OCI-LY7 (cell line): Measurements from ENCODE around the gene OR10A3. TPM values are rescaled to one million over a fixed set of nuclear protein-coding genes. Genes with fewer than 3 reads are reported as not detected.

ENCODE experiments used
- BruUV-seq: library from RNA; stranded (reverse); fragments of 400-500 nt; replicated peaks from 2 replicates; lab custom pipeline; 2021; lab: Mats Ljungman, UMichigan
- CTCF ChIA-PET: fragments of 300-600 bp; sonication (Branson Sonifier 250); formaldehyde crosslinking; loops from one replicate; lab custom pipeline; 2022; ENCODE audit warnings: antibody characterized with exemption; ENCODE audit not compliant: unreplicated experiment; lab: Charles Lee
- POLR2A ChIA-PET: fragments of 300-600 bp; sonication (Branson Sonifier 250); formaldehyde crosslinking; loops from one replicate; lab custom pipeline; 2022; ENCODE audit warnings: antibody characterized with exemption; lab: Charles Lee
- DNase-seq: peaks from one replicate; pipeline ENCODE4 v3.0.0-alpha.2; 2015; ENCODE audit warnings: low spot score
- H2AFZ ChIP-seq: fragments of 200-600 bp; sonication (generic), shearing (Covaris generic); 2 replicates; pipeline ENCODE4 v1.6.1; 2014; ENCODE audit warnings: mild to moderate bottlenecking, antibody characterized with exemption, low read length, moderate library complexity
- H3K27ac ChIP-seq: fragments of 200-600 bp; sonication (generic); 2 replicates; pipeline ENCODE4 v1.5.1; 2014; ENCODE audit warnings: mixed run types, low read depth, mild to moderate bottlenecking, moderate library complexity, low read length, inconsistent platforms; ENCODE audit not compliant: poor library complexity, severe bottlenecking
- H3K36me3 ChIP-seq: fragments of 200-600 bp; sonication (generic); 2 replicates; pipeline ENCODE4 v1.6.1; 2014; ENCODE audit warnings: mild to moderate bottlenecking, antibody characterized with exemption, low read length, moderate library complexity, mixed read lengths; ENCODE audit not compliant: insufficient read depth
- H3K4me1 ChIP-seq: fragments of 200-600 bp; sonication (generic); 2 replicates; pipeline ENCODE4 v1.5.1; 2014; ENCODE audit warnings: mild to moderate bottlenecking, low read length; ENCODE audit not compliant: insufficient read depth, poor library complexity, severe bottlenecking
- H3K4me2 ChIP-seq: fragments of 200-600 bp; sonication (generic); 2 replicates; pipeline ENCODE4 v1.6.1; 2014; ENCODE audit warnings: mild to moderate bottlenecking, low read length
- H3K4me3 ChIP-seq: fragments of 200-600 bp; sonication (generic); 2 replicates; pipeline ENCODE4 v1.5.1; 2014; ENCODE audit warnings: mild to moderate bottlenecking, low read depth, low read length; ENCODE audit not compliant: poor library complexity, severe bottlenecking
- H3K79me2 ChIP-seq: fragments of 200-600 bp; sonication (generic); 2 replicates; pipeline ENCODE4 v1.6.1; 2016; ENCODE audit warnings: low read depth, mild to moderate bottlenecking, low read length, moderate library complexity, mixed read lengths; ENCODE audit not compliant: insufficient read depth
- H3K9me2 ChIP-seq: fragments of 200-600 bp; sonication (generic); 2 replicates; pipeline ENCODE4 v1.6.1; 2016; ENCODE audit warnings: mild to moderate bottlenecking, low read length, mixed read lengths; ENCODE audit not compliant: insufficient read depth
- H3K9me3 ChIP-seq: fragments of 200-600 bp; sonication (generic); 2 replicates; pipeline ENCODE4 v1.6.1; 2014; ENCODE audit warnings: mild to moderate bottlenecking, mixed run types, low read length, mixed read lengths
- H4K20me1 ChIP-seq: fragments of 200-600 bp; sonication (generic); 2 replicates; pipeline ENCODE4 v1.6.1; 2014; ENCODE audit warnings: mild to moderate bottlenecking, antibody characterized with exemption, low read length, moderate library complexity, mixed read lengths; ENCODE audit not compliant: insufficient read depth
- EZH2phosphoT487 ChIP-seq: fragments of 200-600 bp; sonication (generic); IDR thresholded peaks from 2 replicates; pipeline ENCODE4 v1.6.1; 2018; ENCODE audit warnings: low read depth, borderline replicate concordance, mild to moderate bottlenecking, mixed run types, antibody characterized with exemption, low read length, moderate library complexity, mixed read lengths
- intact Hi-C: fragments of 100-400 bp; cut with micrococcal nuclease; formaldehyde crosslinking; loops from one replicate; pipeline ENCODE4 v1.10.0; 2022; ENCODE audit not compliant: unreplicated experiment
- total RNA-seq, 2 experiments: library from RNA; depleted of rRNA in 1 of 2; stranded (reverse); fragments of >200 nt in 1 of 2; shearing (Covaris generic) in 1 of 2; gene quantifications; 2 replicates each; pipeline ENCODE4 v1.2.3, GENCODE V29; 2014 to 2022
- TF ChIP-seq, protein P1 (sequence below): fragments of 200-600 bp; sonication (generic); conservative IDR thresholded peaks from 2 replicates; pipeline ENCODE4 v1.5.1; 2014; ENCODE audit warnings: mild to moderate bottlenecking, antibody characterized with exemption, low read length, moderate library complexity, mixed read lengths

The OR10A3 gene
- total RNA-seq, 2 experiments from 2014 or later = not detected

DNA sequence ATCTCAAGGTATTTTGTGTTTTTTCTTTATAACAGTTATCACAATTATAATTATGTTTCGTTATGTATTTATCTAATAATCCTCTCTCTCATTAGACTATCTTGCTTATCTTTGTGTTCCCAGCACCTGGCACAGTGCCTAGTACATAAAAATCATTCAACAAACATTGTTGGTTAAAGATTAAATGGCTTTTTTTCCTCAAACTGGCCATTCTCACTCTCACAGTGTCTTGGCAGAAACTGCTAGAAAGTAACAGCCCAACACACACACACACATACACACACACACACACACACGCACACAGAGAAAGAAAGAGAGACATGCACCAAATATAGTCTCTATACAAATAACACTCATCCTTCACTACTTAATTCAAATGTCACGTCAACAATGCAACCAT, 47.3 kb downstream of the OR10A3 start:
- Histone ChIP-seq H3K9me2 (no peaks in the 10 kb centered on the region), H3K9me3 (no peaks in the 10 kb centered on the region), H2AFZ (no peak overlapping the region; the same call in 1 of the 2 replicates), H3K4me1 (peaks cover 40% of the 10 kb centered on the region), H4K20me1 (no peaks in the 10 kb centered on the region), H3K27ac (no peak overlapping the region), H3K36me3 (no peaks in the 10 kb centered on the region), H3K4me2 (no peak overlapping the region), H3K79me2 (no peaks in the 10 kb centered on the region), H3K4me3 (no peak overlapping the region)
- no TSS peak for BruUV-seq
- TF ChIP-seq, protein P1, sequence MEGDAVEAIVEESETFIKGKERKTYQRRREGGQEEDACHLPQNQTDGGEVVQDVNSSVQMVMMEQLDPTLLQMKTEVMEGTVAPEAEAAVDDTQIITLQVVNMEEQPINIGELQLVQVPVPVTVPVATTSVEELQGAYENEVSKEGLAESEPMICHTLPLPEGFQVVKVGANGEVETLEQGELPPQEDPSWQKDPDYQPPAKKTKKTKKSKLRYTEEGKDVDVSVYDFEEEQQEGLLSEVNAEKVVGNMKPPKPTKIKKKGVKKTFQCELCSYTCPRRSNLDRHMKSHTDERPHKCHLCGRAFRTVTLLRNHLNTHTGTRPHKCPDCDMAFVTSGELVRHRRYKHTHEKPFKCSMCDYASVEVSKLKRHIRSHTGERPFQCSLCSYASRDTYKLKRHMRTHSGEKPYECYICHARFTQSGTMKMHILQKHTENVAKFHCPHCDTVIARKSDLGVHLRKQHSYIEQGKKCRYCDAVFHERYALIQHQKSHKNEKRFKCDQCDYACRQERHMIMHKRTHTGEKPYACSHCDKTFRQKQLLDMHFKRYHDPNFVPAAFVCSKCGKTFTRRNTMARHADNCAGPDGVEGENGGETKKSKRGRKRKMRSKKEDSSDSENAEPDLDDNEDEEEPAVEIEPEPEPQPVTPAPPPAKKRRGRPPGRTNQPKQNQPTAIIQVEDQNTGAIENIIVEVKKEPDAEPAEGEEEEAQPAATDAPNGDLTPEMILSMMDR = no peak
- TF ChIP-seq EZH2phosphoT487 = no peak
- intact Hi-C loops = no loop called here
- DNase-seq = no peak
- CTCF ChIA-PET = interaction anchor here (4.9 kb wide), 1 partner anchor 92 kb away, joined by 42 read pairs; the partner anchor contains the start of gene EIF3F
- POLR2A ChIA-PET = interaction anchor here (0.7 to 3.5 kb wide), 2 partner anchors 92 to 396 kb away, joined by 3 to 26 read pairs; partner anchors contain the start of gene EIF3F

GRCh38 chr11:7893796-7894195, 47.7 kb downstream of the OR10A3 start:
- Histone ChIP-seq H4K20me1 (no peaks in the 10 kb centered on the region), H3K79me2 (no peaks in the 10 kb centered on the region), H3K4me2 (no peak overlapping the region), H3K9me3 (no peaks in the 10 kb centered on the region), H2AFZ (peak overlapping the region; percentile 94; the same call in 1 of the 2 replicates), H3K9me2 (no peaks in the 10 kb centered on the region), H3K27ac (no peak overlapping the region), H3K4me3 (no peak overlapping the region), H3K4me1 (peaks cover 43% of the 10 kb centered on the region), H3K36me3 (no peaks in the 10 kb centered on the region)
- no TSS peak for BruUV-seq
- intact Hi-C loops = loop anchor here (2.0 kb wide), 2 partner anchors 197 to 205 kb away; no protein-coding TSS in a partner anchor
- TF ChIP-seq EZH2phosphoT487 = no peak
- TF ChIP-seq, protein P1 = no peak
- POLR2A ChIA-PET = interaction anchor here (0.7 to 3.5 kb wide), 2 partner anchors 93 to 395 kb away, joined by 3 to 26 read pairs; partner anchors contain the start of gene EIF3F
- CTCF ChIA-PET = interaction anchor here (4.9 kb wide), 1 partner anchor 93 kb away, joined by 42 read pairs; the partner anchor contains the start of gene EIF3F
- DNase-seq = no peak

DNA sequence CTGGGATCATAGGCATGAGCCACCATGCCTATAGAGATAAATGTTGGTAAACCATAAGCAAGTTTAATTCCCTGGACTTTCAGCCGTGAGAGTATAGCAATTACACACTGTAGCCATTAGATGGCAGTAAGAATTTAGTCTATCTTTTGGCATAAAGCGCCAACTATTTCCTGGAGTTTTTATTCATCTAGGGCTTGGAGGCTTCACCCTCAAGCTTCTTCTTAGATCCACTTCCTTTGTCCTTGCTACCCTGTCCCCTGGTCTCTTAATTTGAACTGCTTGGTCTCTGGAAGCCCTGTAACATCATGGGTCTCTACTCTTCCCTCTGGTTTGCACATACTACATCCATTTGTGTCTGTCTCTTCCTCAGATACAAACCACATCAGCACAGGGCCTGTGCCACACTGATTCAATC, 48.7 kb downstream of the OR10A3 start:
- Histone ChIP-seq H4K20me1 (no peaks in the 10 kb centered on the region), H3K36me3 (no peaks in the 10 kb centered on the region), H3K4me3 (peak overlapping the region; percentile 32), H3K4me2 (peak overlapping the region; percentile 58), H3K27ac (peak overlapping the region; percentile 74), H2AFZ (peak overlapping the region; percentile 94), H3K9me3 (no peaks in the 10 kb centered on the region), H3K4me1 (peaks cover 43% of the 10 kb centered on the region), H3K9me2 (no peaks in the 10 kb centered on the region), H3K79me2 (no peaks in the 10 kb centered on the region)
- no peak for TF ChIP-seq EZH2phosphoT487
- TF ChIP-seq, protein P1 = peak; percentile 91
- DNase-seq = peak; percentile 84
- POLR2A ChIA-PET = interaction anchor here (1.0 to 3.5 kb wide), 7 partner anchors 10 to 97 kb away, joined by 3 to 26 read pairs (median 5); partner anchors contain the start of gene EIF3F
- intact Hi-C loops = loop anchor here (1.0 to 2.0 kb wide), 3 partner anchors 94 to 206 kb away; partner anchors contain the start of gene EIF3F
- CTCF ChIA-PET = interaction anchor here (0.8 to 4.9 kb wide), 3 partner anchors 43 to 97 kb away, joined by 3 to 42 read pairs (median 6); partner anchors contain the start of gene EIF3F
- no TSS peak for BruUV-seq
